Stimulated activated naive CD8-positive, alpha-beta T cell treated with anti-CD3 and anti-CD28 coated beads, Interleukin-15, Interleukin-2, amounts not matched to agents 100 U/mL and 50 U/mL, for 24 hours (primary cell): ENCODE data around the gene MICAL2.
A peak's percentile ranks its signal among the peaks of the same experiment; 100 is the strongest.

Experiments
- ATAC-seq: fragments of 150-1000 bp; cut with Tn5 transposase; one replicate; pipeline ENCODE4 v1.10.0; 2021
- DNase-seq: peaks from one replicate; pipeline ENCODE4 v3.0.0; 2021

MICAL2 gene

DNA sequence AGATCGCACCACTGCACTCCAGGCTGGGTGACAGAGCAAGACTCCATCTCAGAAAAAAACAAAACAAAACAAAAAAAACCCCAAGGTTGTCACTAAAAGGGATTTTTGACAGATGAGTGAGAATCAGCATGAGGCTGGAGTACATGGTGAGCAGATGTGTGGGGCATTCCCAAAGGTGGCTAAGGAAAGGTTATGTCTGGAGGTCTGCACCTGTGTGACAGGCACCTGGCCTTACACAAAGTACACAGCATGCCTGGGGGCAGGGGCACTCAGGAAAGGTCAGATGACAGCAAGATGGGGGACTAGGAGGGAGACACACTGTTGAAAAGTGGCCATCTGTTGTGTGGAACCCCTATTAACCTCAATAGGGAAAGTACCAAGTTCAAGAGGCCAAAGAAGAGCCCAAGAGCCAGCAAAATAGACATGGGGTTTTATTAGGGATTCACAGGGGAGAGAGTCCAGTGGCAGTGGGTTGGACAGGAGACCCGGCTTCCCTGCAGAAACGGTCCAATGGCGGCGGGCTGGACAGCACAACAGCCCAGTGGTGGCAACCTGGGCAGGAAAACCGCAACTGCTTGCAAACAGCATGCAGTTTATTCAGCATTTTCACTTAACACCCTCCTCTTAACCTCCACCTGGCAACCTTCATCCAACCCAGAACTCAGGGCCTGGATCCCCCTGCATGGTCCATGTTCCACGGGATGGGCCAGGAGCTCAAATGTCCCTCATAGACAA, 101.1 kb downstream of the MICAL2 start:
- DNase-seq, result no peak
- ATAC-seq, result no peak

DNA sequence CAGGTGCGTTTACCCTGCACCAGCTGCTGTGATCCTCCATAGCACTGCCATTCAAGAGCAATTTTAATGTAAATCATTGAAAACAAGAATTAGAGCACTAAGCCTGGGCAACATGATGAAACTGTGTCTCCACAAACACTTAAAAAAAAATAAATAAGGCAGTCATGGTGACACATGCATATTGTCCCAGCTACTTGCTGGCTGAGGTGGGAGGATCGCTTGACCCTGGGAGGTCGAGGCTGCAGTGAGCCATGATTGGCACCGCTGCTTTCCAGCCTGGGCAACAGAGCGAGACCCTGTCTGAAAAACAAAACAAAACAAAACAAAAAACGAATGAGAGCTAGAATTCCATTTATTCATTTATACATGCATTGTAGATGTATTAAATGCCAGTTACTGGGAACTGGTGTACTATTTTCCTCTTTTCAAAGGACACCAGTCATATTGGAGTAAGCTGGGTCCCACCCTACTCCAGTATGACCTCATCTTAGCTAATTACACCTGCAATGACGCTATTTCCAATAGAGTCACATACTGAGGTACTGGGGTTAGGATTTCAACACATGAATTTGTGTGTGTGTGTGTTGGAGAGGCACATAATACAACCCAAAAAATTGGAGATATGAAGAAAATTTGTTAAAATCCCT, 101.9 kb downstream of the MICAL2 start:
- ATAC-seq (no peak), DNase-seq (no peak)

DNA sequence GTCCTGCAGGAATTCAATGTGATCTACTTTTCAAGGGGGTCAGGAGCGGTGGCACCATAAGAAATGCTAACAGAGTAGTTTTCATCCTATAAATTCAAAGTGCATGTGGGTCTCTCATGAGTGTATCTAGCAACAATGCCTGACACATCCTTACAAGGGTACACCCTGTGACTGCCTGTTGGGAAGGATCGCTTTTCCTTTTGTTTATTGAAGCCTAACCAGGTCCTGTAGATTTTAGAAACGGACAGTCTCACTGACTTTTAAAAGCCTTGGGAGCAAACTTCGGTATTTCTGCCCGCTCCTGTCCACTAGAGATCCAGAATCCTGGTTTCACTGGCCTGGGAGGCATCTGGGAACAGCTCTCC, 102.4 kb downstream of the MICAL2 start:
- ATAC-seq, result no peak
- DNase-seq, result no peak

DNA sequence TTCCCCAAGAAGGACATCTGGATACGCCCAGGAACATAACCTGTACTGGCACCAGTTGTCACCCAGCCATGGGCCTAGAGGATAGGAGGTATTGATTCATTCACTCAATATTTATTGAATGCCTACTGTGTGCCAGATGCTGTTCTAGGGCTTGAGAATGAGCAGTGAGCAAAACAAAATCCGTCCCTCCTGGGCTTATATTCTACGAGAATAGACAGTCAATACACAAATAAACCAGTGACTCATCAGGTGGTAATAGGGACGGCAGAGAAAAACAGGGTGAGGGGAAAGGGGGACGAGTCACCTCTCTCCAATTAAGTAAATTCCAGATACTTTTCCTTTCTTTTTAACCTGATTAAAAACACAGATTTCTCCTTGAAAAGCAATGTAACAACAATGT, 103.5 kb downstream of the MICAL2 start:
- no peak for ATAC-seq
- DNase-seq, result no peak

DNA sequence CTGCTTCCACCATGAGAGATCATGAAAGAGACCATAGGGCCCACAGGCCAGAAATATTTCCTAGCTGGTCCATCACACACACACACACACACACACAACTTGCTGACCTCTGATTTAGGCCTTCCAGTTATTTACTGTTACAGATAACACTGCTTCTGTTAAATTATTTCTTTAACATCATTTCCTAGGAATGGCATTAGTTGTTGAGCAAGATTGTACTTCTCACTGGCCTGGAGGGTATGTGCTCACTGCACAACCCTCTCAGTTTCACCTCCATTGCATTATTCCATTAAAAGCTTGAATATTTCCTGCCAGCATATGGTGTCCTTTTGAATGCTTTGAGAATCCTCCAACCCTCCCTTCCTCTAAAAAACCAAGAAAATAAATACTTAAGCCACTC, 104.4 kb downstream of the MICAL2 start:
- DNase-seq, result no peak
- no peak for ATAC-seq

DNA sequence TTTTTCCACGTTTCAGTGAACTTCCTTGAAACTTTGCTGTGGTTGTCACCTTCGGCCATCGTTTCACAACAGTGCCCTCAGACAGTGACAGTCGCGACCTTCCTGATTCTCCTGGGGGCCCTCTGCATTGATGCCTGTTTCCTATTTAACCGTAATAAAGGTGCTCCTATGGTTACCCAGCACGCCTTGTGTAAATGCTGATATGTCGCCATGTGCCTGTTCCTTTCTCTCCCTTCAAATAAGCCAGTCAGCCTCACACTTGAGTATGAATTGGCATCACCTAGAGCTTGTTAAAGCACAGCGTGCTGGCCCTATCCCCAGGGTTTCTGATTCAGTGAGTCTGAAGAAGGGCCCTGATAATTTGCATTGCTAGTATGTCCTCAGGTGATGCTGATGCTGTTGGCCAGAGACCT, 104.8 kb downstream of the MICAL2 start:
- ATAC-seq, result no peak
- DNase-seq, result no peak

DNA sequence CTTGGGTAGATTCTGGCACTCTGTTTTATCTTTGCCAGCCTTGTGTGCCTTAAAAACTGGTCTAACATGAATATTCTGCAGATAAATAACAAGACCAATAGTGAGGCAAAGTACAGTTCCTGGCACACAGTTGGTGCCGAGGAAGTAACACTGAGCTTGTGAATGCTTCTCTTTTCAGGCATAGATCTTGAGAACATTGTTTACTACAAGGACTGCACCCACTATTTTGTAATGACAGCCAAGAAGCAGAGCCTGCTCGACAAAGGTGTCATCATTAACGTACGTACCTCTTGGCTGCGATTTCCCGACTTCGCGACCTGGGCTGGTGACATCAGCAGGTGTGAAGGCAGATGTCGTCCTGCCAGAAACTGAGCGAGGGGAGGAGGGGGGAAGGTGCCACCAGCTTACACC, 105.7 kb downstream of the MICAL2 start:
- no peak for ATAC-seq
- DNase-seq, result no peak

DNA sequence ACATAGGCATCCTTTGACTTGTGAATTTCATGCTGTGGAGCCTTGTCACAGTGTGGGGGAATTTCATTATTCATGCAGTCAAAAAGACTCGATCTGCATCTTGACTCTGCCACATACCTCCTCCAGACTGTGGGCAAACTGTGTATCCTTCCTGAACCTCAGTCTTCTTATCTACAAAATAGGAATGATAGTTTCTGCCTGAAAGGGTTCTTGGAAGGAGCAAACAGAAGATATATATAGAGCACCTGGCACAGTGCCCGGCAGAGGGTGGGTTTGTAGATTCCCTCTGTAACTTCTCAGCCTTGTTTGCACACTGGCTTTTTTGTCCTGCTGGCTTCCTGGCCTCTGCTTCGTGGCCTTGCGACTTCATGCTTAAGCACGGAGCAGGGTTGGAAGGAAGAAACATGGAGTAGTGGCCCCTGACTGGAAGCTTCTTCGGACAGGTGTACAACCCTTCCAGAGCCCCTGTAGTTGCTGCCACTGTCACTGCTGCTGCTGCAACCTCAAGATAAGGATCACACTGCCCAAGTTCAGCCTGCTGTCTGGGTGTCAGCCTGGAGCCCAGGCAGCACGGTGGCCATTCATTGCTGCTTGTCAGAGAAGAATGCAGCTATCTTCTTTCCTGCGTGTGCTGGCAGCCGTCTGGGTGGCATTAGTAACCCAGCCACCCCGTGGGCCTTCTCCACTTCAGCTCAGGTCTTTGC, 106.4 kb downstream of the MICAL2 start:
- ATAC-seq, result no peak
- no peak for DNase-seq

DNA sequence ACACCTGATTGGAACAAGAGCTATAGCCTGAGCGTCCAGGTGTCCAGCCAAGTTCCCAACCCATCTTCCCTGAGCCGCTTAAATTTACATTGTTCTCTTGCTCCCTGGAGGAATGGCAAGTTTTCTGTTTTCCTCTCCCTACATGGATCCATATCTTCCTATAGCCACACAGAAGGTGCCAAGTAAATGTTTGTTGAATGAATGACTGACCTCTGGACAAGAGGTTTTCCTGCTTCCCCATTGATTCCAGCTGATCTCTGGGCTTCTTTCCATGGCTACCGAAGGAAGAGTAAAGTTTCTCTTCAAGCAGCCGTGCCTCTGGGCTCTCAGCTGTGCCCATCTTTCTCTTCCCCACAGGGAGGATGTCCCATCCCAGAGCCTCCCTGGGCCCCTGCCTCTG, 107.5 kb downstream of the MICAL2 start:
- ATAC-seq (no peak), DNase-seq (no peak)

DNA sequence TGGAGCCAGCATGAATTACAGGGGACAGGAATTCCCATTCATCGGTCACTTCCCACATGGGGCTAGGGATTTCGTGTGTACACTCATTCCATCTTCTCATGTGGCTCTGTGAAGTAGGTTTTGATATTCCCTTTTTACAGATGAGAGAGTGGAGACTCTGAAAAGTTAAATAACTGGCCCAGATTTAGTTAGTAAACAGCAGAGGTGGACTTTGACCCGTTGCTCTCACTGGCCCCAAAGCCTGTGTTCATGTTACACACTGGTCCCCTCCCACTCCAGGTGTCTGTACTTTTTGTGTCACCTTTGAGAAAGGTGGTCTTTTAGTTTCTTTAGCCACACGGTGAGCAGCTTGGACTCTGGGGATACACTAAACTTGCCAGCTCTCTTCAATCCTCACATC, 108.5 kb downstream of the MICAL2 start:
- ATAC-seq, result no peak

DNA sequence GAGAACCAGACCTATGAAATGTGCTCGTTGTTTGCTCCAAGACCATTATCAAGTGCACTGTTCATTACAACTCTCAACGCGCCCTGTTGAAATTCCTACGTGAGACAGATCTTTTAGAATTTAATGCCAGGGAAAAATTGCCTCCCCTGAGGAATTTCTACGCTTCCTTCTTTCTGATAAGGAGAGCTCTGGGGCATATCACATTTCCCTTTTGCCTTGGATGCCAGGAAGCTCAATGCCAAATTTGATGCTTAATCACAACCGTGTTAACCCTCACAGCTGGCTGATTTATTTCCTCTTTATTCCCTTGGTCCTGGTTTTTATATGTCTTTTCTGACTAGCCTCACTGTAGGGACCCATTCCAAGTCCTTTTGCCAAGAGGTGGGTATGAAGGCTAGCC, 109.4 kb downstream of the MICAL2 start:
- ATAC-seq, result no peak
- no peak for DNase-seq

More for the DNA sequence above, 108.5 kb downstream of the MICAL2 start:
- no peak for DNase-seq

DNA sequence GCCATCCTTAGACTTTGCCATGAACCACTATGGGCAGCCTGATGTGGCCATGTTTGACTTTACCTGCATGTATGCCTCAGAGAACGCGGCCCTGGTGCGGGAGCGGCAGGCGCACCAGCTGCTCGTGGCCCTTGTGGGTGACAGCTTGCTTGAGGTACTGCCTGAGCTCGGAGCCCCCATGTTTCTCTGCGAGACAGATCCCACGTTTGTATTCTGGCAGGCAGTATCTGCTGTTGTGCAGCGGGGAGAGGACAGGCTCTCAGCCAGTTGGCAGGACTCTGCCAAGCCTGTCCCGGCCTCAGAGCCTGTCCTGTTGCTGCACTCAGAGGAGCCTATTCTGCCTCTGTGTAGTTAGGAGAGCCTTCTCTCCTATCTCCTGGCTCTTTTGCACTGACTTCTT, 109.9 kb downstream of the MICAL2 start:
- no peak for ATAC-seq

DNA sequence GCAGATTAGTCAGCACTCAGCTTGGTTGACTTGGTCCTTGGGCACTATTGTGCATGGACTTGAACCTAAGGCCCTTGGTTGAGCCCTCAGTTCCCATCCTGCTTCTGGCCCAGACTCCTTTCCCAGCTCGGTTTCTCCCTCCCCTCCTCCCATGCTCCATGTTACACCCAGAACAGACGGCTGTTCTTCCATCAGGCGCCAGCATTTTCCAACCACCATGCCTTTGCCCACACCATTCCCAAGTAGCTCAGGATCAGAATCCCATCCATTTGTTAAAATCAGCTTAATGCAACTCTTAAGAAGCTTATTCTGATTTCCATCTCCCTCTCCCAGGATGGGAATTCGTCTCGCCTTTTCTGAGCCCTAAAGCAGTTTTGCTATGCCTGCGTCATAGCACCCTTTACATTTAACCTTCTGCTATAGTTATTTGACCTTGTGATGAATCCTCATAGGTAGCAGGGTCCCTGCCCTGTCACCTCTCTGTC, 110.7 kb downstream of the MICAL2 start:
- DNase-seq, result no peak
- no peak for ATAC-seq

More for the DNA sequence above, 109.9 kb downstream of the MICAL2 start:
- DNase-seq, result no peak

DNA sequence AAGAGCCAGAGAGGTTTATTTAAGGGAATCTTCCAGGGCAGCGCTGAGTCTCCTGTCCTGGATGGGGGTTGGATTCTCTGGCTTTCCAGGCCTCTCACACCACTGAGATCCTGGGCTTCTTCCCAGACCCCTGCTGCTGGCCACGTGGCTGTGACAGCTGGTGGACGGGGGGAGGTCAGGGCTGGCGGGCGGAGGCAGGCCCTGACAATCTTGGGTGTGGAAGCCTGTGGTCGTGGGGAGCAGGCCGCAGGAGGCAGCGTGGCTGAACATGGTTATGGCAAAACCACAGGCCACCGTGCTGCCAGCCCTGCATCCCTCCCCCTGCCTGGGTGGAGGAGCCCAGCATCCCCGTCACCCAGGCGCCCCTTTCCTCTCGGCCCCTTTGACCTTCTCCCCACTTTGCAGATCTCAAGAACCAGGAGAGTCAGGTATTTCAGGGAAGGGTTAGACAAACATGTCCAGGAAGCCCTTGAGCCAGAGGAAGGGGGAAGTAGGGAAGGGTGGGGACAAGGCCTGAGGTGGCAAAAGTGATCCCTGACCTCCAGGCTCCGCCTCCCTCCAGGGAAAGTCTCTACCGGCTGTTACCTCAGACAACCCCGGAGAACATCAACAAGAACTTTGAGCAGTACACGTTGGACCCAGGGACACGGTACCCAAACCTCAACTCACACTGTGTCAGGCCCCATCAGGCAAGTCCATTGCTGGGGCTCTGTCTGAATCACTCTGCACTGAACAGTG, 111.8 kb downstream of the MICAL2 start:
- ATAC-seq, result no peak

DNA sequence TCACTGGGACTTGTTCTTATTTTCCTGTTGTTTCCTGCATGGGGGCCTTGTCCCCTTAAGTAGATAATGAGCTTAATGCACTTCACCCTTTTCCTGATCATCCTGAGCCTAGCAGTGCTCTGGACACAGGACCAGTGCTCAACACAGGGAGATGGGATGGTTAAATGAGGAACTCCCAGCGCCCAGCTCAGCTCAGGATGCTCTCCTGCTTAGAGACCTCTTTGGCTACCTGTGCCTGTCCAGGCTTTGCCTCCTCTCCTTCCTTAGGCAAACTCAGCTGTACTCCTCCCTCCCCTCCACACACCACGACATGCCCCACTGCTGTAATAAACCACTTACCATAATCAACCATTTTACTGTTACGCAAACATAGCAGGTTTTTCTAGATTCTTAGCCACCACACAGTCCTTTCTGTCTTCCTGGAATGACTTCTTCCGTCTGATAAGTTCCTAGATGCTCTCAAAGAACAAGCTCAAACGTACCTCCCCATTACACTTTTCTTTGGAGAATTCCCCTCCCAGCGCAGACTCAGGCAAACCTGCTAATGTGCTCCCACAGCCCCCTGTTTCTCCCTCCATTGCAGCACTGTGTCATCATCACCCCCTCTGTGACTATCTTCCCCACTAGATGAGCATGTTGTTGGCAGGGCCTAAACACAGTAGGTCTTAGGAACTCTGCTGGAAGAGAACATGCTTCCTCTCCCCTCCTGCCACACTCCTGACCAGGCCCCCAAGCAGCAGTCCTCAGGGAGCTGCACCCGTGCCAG, 113.6 kb downstream of the MICAL2 start:
- ATAC-seq, result no peak
- no peak for DNase-seq

More for the DNA sequence above, 111.8 kb downstream of the MICAL2 start:
- no peak for DNase-seq

DNA sequence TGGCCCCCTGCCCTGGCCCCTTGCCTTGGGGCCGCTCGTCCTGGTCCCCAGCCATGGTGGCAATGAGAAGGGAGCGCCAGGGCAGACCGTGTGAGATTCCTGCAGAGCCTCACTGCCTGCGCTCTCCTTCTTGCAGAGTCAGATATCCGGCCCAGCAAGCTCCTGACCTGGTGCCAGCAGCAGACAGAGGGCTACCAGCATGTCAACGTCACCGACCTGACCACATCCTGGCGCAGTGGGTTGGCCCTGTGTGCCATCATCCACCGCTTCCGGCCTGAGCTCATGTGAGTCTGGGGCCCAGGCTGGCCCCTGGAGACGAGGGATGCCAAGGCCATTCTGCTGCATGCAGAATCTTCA, 114.1 kb downstream of the MICAL2 start:
- DNase-seq, result peak; percentile 92
- peak; percentile 99 for ATAC-seq

DNA sequence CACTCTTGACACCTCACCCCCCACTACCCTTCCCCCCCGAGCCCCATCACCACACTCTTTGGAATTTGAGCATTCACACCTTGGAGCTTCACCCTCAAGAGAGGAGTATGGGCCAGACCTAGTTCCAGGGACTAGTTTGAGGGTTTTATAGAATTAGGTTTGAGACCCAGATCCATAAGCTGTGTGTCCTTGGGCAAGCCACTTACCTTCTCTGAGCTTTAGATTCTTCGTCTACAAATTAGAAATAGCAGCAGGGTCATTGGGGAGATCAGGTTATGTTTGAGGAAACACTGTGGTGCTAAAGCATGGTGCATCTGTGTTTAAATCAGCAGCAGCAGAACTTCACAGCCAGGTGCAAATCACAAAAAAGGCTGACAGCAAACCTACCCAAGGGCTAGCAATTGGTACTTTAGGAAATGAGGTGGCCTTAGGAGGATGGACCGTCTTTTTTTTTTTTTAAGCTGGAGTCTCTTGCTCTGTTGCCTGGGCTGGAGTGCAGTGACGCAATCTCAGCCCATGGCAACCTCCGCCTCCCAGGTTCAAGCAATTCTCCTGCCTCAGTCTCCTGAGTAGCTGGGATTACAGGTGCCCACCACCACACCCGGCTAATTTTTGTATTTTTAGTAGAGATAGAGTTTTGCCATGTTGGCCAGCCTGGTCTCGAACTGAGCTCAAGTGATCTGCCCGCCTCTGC, 114.8 kb downstream of the MICAL2 start:
- ATAC-seq, result no peak
- DNase-seq, result no peak

DNA sequence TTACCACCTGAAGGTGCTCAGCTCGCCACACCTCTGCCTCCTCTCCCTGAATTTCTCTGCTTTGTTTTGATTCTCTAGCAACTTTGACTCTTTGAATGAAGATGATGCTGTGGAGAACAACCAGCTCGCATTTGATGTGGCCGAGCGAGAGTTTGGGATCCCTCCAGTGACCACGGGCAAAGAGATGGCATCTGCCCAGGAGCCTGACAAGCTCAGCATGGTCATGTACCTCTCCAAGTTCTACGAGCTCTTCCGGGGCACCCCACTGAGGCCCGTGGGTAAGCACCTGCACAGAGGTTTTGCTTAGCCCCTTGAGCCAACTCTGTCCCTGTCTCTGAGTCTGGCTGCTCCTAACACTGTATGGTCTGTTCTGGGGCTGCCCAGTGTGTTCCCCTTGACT, 115.7 kb downstream of the MICAL2 start:
- DNase-seq (no peak), ATAC-seq (no peak)

DNA sequence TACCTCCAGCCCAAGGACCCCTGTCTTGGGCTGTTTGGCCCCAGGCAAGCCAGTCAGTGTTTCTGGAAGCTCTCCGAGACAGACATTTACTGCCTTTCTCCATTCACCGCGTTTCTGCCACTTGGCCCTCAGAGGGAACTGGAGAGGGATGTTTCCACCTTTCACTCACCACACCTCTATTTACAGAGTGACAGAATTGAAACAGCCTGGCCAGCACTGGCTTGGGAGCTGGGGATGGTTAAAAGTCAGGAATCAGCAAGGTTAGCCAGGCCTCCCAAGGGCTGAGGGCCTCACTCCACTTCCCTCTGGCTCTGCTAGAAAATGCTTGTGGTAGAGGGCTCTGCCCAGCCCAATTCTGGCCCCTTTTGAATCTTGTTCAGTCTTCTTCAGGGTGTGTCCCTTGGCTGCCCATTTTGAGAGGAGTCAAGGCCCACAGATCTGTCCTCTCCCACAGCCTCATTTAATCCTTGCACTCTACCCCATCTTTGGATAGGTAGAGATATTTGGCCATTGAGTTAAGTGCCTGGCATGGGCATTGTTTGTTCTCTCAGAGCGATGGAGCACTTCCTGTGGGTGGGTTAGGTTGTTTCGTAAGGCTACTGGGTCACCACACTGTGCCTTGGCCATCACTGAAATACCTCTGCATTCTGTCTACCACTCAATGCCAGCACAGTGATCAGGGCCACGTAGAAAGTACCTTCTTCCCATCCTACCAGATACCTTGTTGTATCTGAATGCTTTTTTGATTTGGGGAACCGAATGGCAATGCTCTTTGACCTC, 119.2 kb downstream of the MICAL2 start:
- DNase-seq (no peak), ATAC-seq (no peak)

DNA sequence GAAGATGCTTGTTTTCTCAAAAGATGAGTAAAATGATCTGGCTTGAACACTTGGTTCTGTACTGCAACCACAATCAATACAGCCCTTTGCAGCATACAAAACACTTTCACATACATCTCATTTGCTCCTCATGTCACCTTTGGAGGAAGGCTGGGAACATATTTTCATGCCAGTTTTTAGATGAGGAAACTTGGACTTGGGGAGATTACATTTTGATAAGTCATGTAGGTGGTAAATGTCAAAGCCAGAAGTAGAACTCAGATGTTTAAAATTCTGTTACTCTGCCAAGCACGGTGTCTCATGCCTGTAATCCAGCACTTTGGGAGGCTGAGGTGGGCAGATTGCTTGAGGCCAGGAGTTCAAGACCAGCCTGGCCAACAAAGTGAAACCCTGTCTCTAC, 121.8 kb downstream of the MICAL2 start:
- ATAC-seq (no peak), DNase-seq (no peak)
